Breast epithelium (tissue), 4 donors: ENCODE measurements around the gene ANKRD55. TPM values are rescaled to one million over a fixed set of nuclear protein-coding genes. Genes with fewer than 3 reads are reported as not detected.
A peak's percentile ranks its signal among the peaks of the same experiment; 100 is the strongest.

ENCODE experiments used
- DNase-seq, 2 donors: peaks; one replicate each; pipeline ENCODE4 v3.0.0-alpha.2; 2019; ENCODE audit warnings: low spot score in 2 of 2
- H3K27ac ChIP-seq, 2 donors: fragments of 200-600 bp; sonication (generic) in 1 of 2; one replicate each; pipeline ENCODE4 v1.5.1; 2016 to 2019; ENCODE audit warnings: mild to moderate bottlenecking in 1 of 2
- H3K27me3 ChIP-seq, 2 donors: fragments of 200-600 bp; sonication (generic) in 1 of 2; one replicate each; pipeline versions ENCODE4 v1.5.1 to v1.6.0; 2017 to 2019; ENCODE audit warnings: control low read depth in 1 of 2, mild to moderate bottlenecking in 1 of 2
- H3K36me3 ChIP-seq: fragments of 200-600 bp; one replicate; pipeline ENCODE4 v1.5.1; 2019
- H3K4me1 ChIP-seq, 2 donors: fragments of 200-600 bp; sonication (generic); one replicate each; pipeline ENCODE4 v1.5.1; 2016 to 2019; ENCODE audit warnings: control low read depth in 1 of 2
- H3K4me3 ChIP-seq, 3 donors: fragments of 200-600 bp; sonication (generic); 1 replicate in 2 of 3; 2 replicates in 1 of 3; pipeline ENCODE4 v1.5.1; 2016 to 2019; ENCODE audit warnings: mild to moderate bottlenecking in 3 of 3, moderate library complexity in 2 of 3
- H3K9me3 ChIP-seq, 2 donors: fragments of 200-600 bp; sonication (generic) in 1 of 2; one replicate each; pipeline ENCODE4 v1.5.1; 2016 to 2019; ENCODE audit warnings: control low read depth in 1 of 2
- CTCF ChIP-seq, 3 donors: fragments of 450-650 bp; IDR thresholded peaks; one replicate each; pipeline ENCODE4 v1.5.1; 2016 to 2017; ENCODE audit warnings: antibody characterized with exemption in 3 of 3, mild to moderate bottlenecking in 3 of 3, moderate library complexity in 3 of 3
- POLR2A ChIP-seq: fragments of 450-650 bp; IDR thresholded peaks from one replicate; pipeline ENCODE4 v1.6.1; 2016; ENCODE audit warnings: antibody characterized with exemption, mild to moderate bottlenecking, moderate library complexity
- POLR2AphosphoS5 ChIP-seq, 3 donors: sonication (generic); formaldehyde crosslinking; IDR thresholded peaks; one replicate each; pipeline ENCODE4 v1.6.1; 2017; ENCODE audit warnings: antibody characterized with exemption in 3 of 3
- intact Hi-C: fragments of 100-400 bp; cut with DNase I; formaldehyde crosslinking; loops from one replicate; pipeline ENCODE4 v1.15.1; 2023; ENCODE audit warnings: low total_unique reads
- total RNA-seq, 3 donors: library from RNA; depleted of rRNA; stranded (reverse); fragments of >200 nt; gene quantifications; one replicate each; pipeline ENCODE4 v1.1.0, GENCODE V29; 2016

The ANKRD55 gene
- total RNA-seq, 3 donors from 2014 or later = 0.32 to 0.33 TPM; not detected in 1

GRCh38 chr5:56075361-56075760, 157.8 kb downstream of the ANKRD55 start:
- peak in 1 of 2 donors; percentile 23 for DNase-seq

GRCh38 chr5:56072863-56073766, 160.0 kb downstream of the ANKRD55 start:
- Histone ChIP-seq H3K4me3 (no peak overlapping the region), H3K36me3 (no peaks in the 10 kb centered on the region), H3K27ac (no peak overlapping the region), H3K27me3 (no peaks in the 10 kb centered on the region), H3K9me3 (no peaks in the 10 kb centered on the region), H3K4me1 (no peaks in the 10 kb centered on the region)
- DNase-seq = no peak
- TF ChIP-seq POLR2A = no peak
- TF ChIP-seq POLR2AphosphoS5 (IDR thresholded peaks at IDR 0.05) = no peak
- intact Hi-C loops = no loop called here

More at GRCh38 chr5:56075361-56075760, 157.8 kb downstream of the ANKRD55 start:
- no peak for TF ChIP-seq POLR2A
- TF ChIP-seq POLR2AphosphoS5 (IDR thresholded peaks at IDR 0.05) = peak; percentile 23 to 92 (median 45)
- intact Hi-C loops = no loop called here
- Histone ChIP-seq H3K27ac (peak overlapping the region; percentile 77 to 89), H3K9me3 (no peaks in the 10 kb centered on the region), H3K4me1 (no peaks in the 10 kb centered on the region), H3K36me3 (no peaks in the 10 kb centered on the region), H3K27me3 (no peaks in the 10 kb centered on the region), H3K4me3 (no peak overlapping the region)

GRCh38 chr5:56071470-56071869, 161.7 kb downstream of the ANKRD55 start:
- Histone ChIP-seq H3K4me3 (peak overlapping the region in 1 of 3 donors; percentile 19), H3K9me3 (no peaks in the 10 kb centered on the region), H3K36me3 (no peaks in the 10 kb centered on the region), H3K4me1 (no peaks in the 10 kb centered on the region), H3K27me3 (no peaks in the 10 kb centered on the region), H3K27ac (peak overlapping the region; percentile 59 to 77)
- TF ChIP-seq POLR2A (no peak), POLR2AphosphoS5 (IDR thresholded peaks at IDR 0.05) (no peak), CTCF (IDR thresholded peaks at IDR 0.05) (no peak)
- no peak for DNase-seq
- intact Hi-C loops = no loop called here

- DNase-seq = no peak
- Histone ChIP-seq H3K36me3 (no peaks in the 10 kb centered on the region), H3K4me1 (no peaks in the 10 kb centered on the region), H3K9me3 (no peaks in the 10 kb centered on the region), H3K27ac (peak overlapping the region; percentile 59 to 77), H3K4me3 (peak overlapping the region in 1 of 3 donors; percentile 19), H3K27me3 (no peaks in the 10 kb centered on the region)
- TF ChIP-seq POLR2AphosphoS5 (IDR thresholded peaks at IDR 0.05) (no peak), CTCF (IDR thresholded peaks at IDR 0.05) (no peak), POLR2A (no peak)
- intact Hi-C loops = no loop called here
Observed at GRCh38 chr5:56070851-56071465, 162.2 kb downstream of the ANKRD55 start.

- Histone ChIP-seq H3K36me3 (no peaks in the 10 kb centered on the region), H3K27ac (no peak overlapping the region), H3K9me3 (no peaks in the 10 kb centered on the region), H3K27me3 (no peaks in the 10 kb centered on the region), H3K4me1 (no peaks in the 10 kb centered on the region), H3K4me3 (no peak overlapping the region)
- no peak for DNase-seq
- intact Hi-C loops = no loop called here
- no peak for TF ChIP-seq POLR2A
- TF ChIP-seq CTCF (IDR thresholded peaks at IDR 0.05) = no peak
- no peak for TF ChIP-seq POLR2AphosphoS5 (IDR thresholded peaks at IDR 0.05)
Observed at GRCh38 chr5:56069652-56070226, 163.4 kb downstream of the ANKRD55 start.
